T1000 (cell line): ENCODE measurements around the gene METTL2B.
A peak's percentile ranks its signal among the peaks of the same experiment; 100 is the strongest.

Experiments used
- DNase-seq: peaks from one replicate; lab custom pipeline; 2025; ENCODE audit warnings: mixed read lengths; lab: John Stamatoyannopoulos, UW

The METTL2B gene

GRCh38 chr7:128476402-128477335 is at the start of gene METTL2B:
Gene METTL2B (plus strand): TSS chr7:128476748. CDS start chr7:128476766, 18 bp downstream.
- DNase-seq: peak; percentile 85

GRCh38 chr7:128427289-128427891 is 49.2 kb upstream of the METTL2B start:
- DNase-seq: no peak

GRCh38 chr7:128430207-128430606 is 46.3 kb upstream of the METTL2B start:
- no peak for DNase-seq

- DNase-seq: no peak
Measured at GRCh38 chr7:128431221-128431620, 45.3 kb upstream of the METTL2B start.

- DNase-seq: no peak
Measured at GRCh38 chr7:128431754-128432153, 44.8 kb upstream of the METTL2B start.

- no peak for DNase-seq
Measured at GRCh38 chr7:128434413-128435326, 41.9 kb upstream of the METTL2B start.

- no peak for DNase-seq
Measured at GRCh38 chr7:128435327-128435686, 41.2 kb upstream of the METTL2B start.

GRCh38 chr7:128437426-128438332 is 38.9 kb upstream of the METTL2B start:
- no peak for DNase-seq

- no peak for DNase-seq
Measured at GRCh38 chr7:128442356-128442755, 34.2 kb upstream of the METTL2B start.

GRCh38 chr7:128443831-128444600 is 32.5 kb upstream of the METTL2B start:
- DNase-seq: no peak

- DNase-seq: no peak
Measured at GRCh38 chr7:128446306-128446705, 30.2 kb upstream of the METTL2B start.

- no peak for DNase-seq
Measured at GRCh38 chr7:128447941-128448564, 28.5 kb upstream of the METTL2B start.

GRCh38 chr7:128448751-128449302 is 27.7 kb upstream of the METTL2B start:
- DNase-seq: no peak

GRCh38 chr7:128450409-128450808 is 26.1 kb upstream of the METTL2B start:
- DNase-seq: no peak

GRCh38 chr7:128450913-128451312 is 25.6 kb upstream of the METTL2B start:
- no peak for DNase-seq

- DNase-seq: no peak
Measured at GRCh38 chr7:128452552-128452951, 24.0 kb upstream of the METTL2B start.

GRCh38 chr7:128453836-128454804 is 22.4 kb upstream of the METTL2B start:
- no peak for DNase-seq

- DNase-seq: no peak
Measured at GRCh38 chr7:128454808-128455542, 21.6 kb upstream of the METTL2B start.
